Stimulated activated CD4-positive, alpha-beta T cell treated with anti-CD3 and anti-CD28 coated beads, Interleukin-4, amount 100 ng/mL, for 48 hours (primary cell): ENCODE data around the gene DPP4.

ENCODE experiments used
- DNase-seq, 2 donors: peaks; one replicate each; pipeline ENCODE4 v3.0.0-alpha.2; 2020; ENCODE audit warnings: low read depth in 2 of 2

Gene DPP4

GRCh38 chr2:162073888-162074631 is at the start of gene DPP4:
Gene DPP4 (minus strand): TSS chr2:162074215. CDS start chr2:162073981, 234 bp downstream.
- DNase-seq: peak; percentile 44 to 49

- no peak for DNase-seq
Observed at GRCh38 chr2:162118166-162119031, 44.4 kb upstream of the DPP4 start.

- DNase-seq: no peak
Observed at GRCh38 chr2:162116352-162116751, 42.3 kb upstream of the DPP4 start.

- no peak for DNase-seq
Observed at GRCh38 chr2:162115076-162115475, 41.1 kb upstream of the DPP4 start.

- no peak for DNase-seq
Observed at GRCh38 chr2:162114271-162114670, 40.3 kb upstream of the DPP4 start.

- DNase-seq: no peak
Observed at GRCh38 chr2:162113776-162114168, 39.8 kb upstream of the DPP4 start.

GRCh38 chr2:162113088-162113775 is 39.2 kb upstream of the DPP4 start:
- no peak for DNase-seq

- DNase-seq: no peak
Observed at GRCh38 chr2:162111958-162112850, 38.2 kb upstream of the DPP4 start.

- DNase-seq: no peak
Observed at GRCh38 chr2:162107361-162107901, 33.4 kb upstream of the DPP4 start.

- no peak for DNase-seq
Observed at GRCh38 chr2:162106746-162107145, 32.7 kb upstream of the DPP4 start.

GRCh38 chr2:162106146-162106551 is 32.1 kb upstream of the DPP4 start:
- no peak for DNase-seq

- no peak for DNase-seq
Observed at GRCh38 chr2:162103443-162104009, 29.5 kb upstream of the DPP4 start.

- no peak for DNase-seq
Observed at GRCh38 chr2:162100579-162100978, 26.6 kb upstream of the DPP4 start.

- DNase-seq: no peak
Observed at GRCh38 chr2:162099836-162100235, 25.8 kb upstream of the DPP4 start.

GRCh38 chr2:162092658-162093556 is 18.9 kb upstream of the DPP4 start:
- DNase-seq: no peak

GRCh38 chr2:162092008-162092390 is 18.0 kb upstream of the DPP4 start:
- no peak for DNase-seq

GRCh38 chr2:162091325-162092007 is 17.5 kb upstream of the DPP4 start:
- no peak for DNase-seq

GRCh38 chr2:162090109-162090508 is 16.1 kb upstream of the DPP4 start:
- no peak for DNase-seq

GRCh38 chr2:162086904-162087303 is 12.9 kb upstream of the DPP4 start:
- no peak for DNase-seq
